PFSK-1 (cell line): ENCODE data around the gene RUNX2.

Source experiments
- FOXP2 ChIP-seq: optimal IDR thresholded peaks from 2 replicates; pipeline ENCODE3; 2011; ENCODE audit warnings: borderline replicate concordance, control low read depth, inconsistent platforms; ENCODE audit not compliant: insufficient read depth; ENCODE audit errors: extremely low read length, extremely low read depth
- SIN3A ChIP-seq: IDR thresholded peaks from 2 replicates; pipeline ENCODE4 v1.6.1; 2012; ENCODE audit warnings: mild to moderate bottlenecking, low read length, moderate library complexity, borderline replicate concordance; ENCODE audit not compliant: insufficient read depth

GRCh38 chr6:45513843-45514242, 185.7 kb downstream of the RUNX2 start:
- TF ChIP-seq SIN3A (no peak), FOXP2 (no peak)
